ENCODE data around the gene PILRA.
"Not testable (repeated sequence)": the region's sequence is repeated elsewhere in the genome, so short reads cannot be mapped to it uniquely, and the experiment has no call there.

The PILRA gene

GRCh38 chr7:100380196-100380595 is 6.9 kb downstream of the PILRA start:
- peak; percentile 52 for DNase-seq (ENCODE audit: low spot score)

GRCh38 chr7:100381531-100382233 is 8.4 kb downstream of the PILRA start:
- not testable (repeated sequence) for DNase-seq (ENCODE audit: low spot score)

- DNase-seq (ENCODE audit: low spot score) = not testable (repeated sequence)
These were observed 9.1 kb downstream of the PILRA start for GRCh38 chr7:100382234-100382853.

GRCh38 chr7:100384628-100385294 is 11.5 kb downstream of the PILRA start:
- no peak for DNase-seq (ENCODE audit: low spot score)

GRCh38 chr7:100386940-100387339 is 13.7 kb downstream of the PILRA start:
- no peak for DNase-seq (ENCODE audit: low spot score)

GRCh38 chr7:100387695-100388094 is 14.4 kb downstream of the PILRA start:
- DNase-seq (ENCODE audit: low spot score) = no peak

GRCh38 chr7:100389437-100390088 is 16.3 kb downstream of the PILRA start:
- no peak for DNase-seq (ENCODE audit: low spot score)

GRCh38 chr7:100390286-100391009 is 17.2 kb downstream of the PILRA start:
- DNase-seq (ENCODE audit: low spot score) = no peak

GRCh38 chr7:100393233-100393905 is 20.1 kb downstream of the PILRA start:
- no peak for DNase-seq (ENCODE audit: low spot score)

GRCh38 chr7:100394077-100394476 is 20.8 kb downstream of the PILRA start:
- DNase-seq (ENCODE audit: low spot score) = no peak

- DNase-seq (ENCODE audit: low spot score) = no peak
These were observed 23.2 kb downstream of the PILRA start for GRCh38 chr7:100396421-100396982.

- no peak for DNase-seq (ENCODE audit: low spot score)
These were observed 24.2 kb downstream of the PILRA start for GRCh38 chr7:100397315-100398081.

- no peak for DNase-seq (ENCODE audit: low spot score)
These were observed 25.0 kb downstream of the PILRA start for GRCh38 chr7:100398239-100398638.

- no peak for DNase-seq (ENCODE audit: low spot score)
These were observed 26.8 kb downstream of the PILRA start for GRCh38 chr7:100400041-100400440.

GRCh38 chr7:100400656-100401055 is 27.4 kb downstream of the PILRA start:
- DNase-seq (ENCODE audit: low spot score) = no peak

- no peak for DNase-seq (ENCODE audit: low spot score)
These were observed 28.5 kb downstream of the PILRA start for GRCh38 chr7:100401811-100402210.

- no peak for DNase-seq (ENCODE audit: low spot score)
These were observed 29.0 kb downstream of the PILRA start for GRCh38 chr7:100402241-100402640.

- no peak for DNase-seq (ENCODE audit: low spot score)
These were observed 33.5 kb downstream of the PILRA start for GRCh38 chr7:100406767-100407166.

GRCh38 chr7:100407285-100408180 is 34.2 kb downstream of the PILRA start:
- DNase-seq (ENCODE audit: low spot score) = no peak
